ENCODE measurements around the gene HOXA3. TPM values are rescaled to one million over a fixed set of nuclear protein-coding genes. Genes with fewer than 3 reads are reported as not detected.

HOXA3 gene
- total and polyA plus RNA-seq, 2 of the 13 experiments (the other 11 are each of a cell fraction or from before 2014, with no cell fraction given) = 2.9 to 4.6 TPM

- TF ChIP-seq SOX13 (IDR thresholded peaks at IDR 0.05) = no peak
- no peak for TF ChIP-seq SOX13 (CRISPR knock-in tag; conservative IDR thresholded peaks at IDR 0.05 in 1 of 2, IDR thresholded peaks at IDR 0.05 in 1 of 2)
- TF ChIP-seq HINFP (CRISPR knock-in tag; IDR thresholded peaks at IDR 0.05; ENCODE audit: low read depth) = no peak
- TF ChIP-seq ZBTB10 (CRISPR knock-in tag; IDR thresholded peaks at IDR 0.05; ENCODE audit: borderline replicate concordance) = 0 out of 2 replicates have a peak, but pooled peaks have one; percentile 43
- no peak for TF ChIP-seq ZNF101 (CRISPR knock-in tag; IDR thresholded peaks at IDR 0.05; ENCODE audit: borderline replicate concordance, low read depth)
- TF ChIP-seq ZNF280B (CRISPR knock-in tag; IDR thresholded peaks at IDR 0.05; ENCODE audit: borderline replicate concordance) = 0 out of 2 replicates have a peak, but pooled peaks have one; percentile 33
- TF ChIP-seq ZSCAN31 (CRISPR knock-in tag; IDR thresholded peaks at IDR 0.05; ENCODE audit: low read depth) = 0 out of 2 replicates have a peak, but pooled peaks have one; percentile 80
- TF ChIP-seq PATZ1 (CRISPR knock-in tag; IDR thresholded peaks at IDR 0.05) = 0 out of 2 replicates have a peak, but pooled peaks have one; percentile 27
- TF ChIP-seq ZNF704 (CRISPR knock-in tag; IDR thresholded peaks at IDR 0.05; ENCODE audit: borderline replicate concordance) = 0 out of 2 replicates have a peak, but pooled peaks have one; percentile 48
- TF ChIP-seq UBTF (CRISPR knock-in tag; IDR thresholded peaks at IDR 0.05) = peak; percentile 92
- peak; percentile 55; the same call in 1 of the 2 replicates for TF ChIP-seq CAMTA2 (CRISPR knock-in tag; IDR thresholded peaks at IDR 0.05; ENCODE audit: borderline replicate concordance)
- TF ChIP-seq MAZ (IDR thresholded peaks at IDR 0.05; ENCODE audit: borderline replicate concordance, low read depth, low read length) = no peak
- peak; percentile 36; the same call in 1 of the 2 replicates for TF ChIP-seq MAZ (CRISPR knock-in tag; IDR thresholded peaks at IDR 0.05; ENCODE audit: low read depth)
- peak; percentile 42 for TF ChIP-seq MED8 (CRISPR knock-in tag; IDR thresholded peaks at IDR 0.05; ENCODE audit: insufficient replicate concordance)
- peak; percentile 54; the same call in 1 of the 2 replicates for TF ChIP-seq ZBTB7A (CRISPR knock-in tag; IDR thresholded peaks at IDR 0.05)
These were observed 8.3 kb upstream of the HOXA3 start (continued) for GRCh38 chr7:27160546-27161213.

Measured in HepG2 (cell line).